GM18508 (cell line): ENCODE data around the gene RPS6KA5.

Source experiments
- ATAC-seq: cut with Tn5 transposase; IDR thresholded peaks from one replicate; pipeline ENCODE4 v1.9.1; 2021; ENCODE audit warnings: moderate number of reproducible peaks; ENCODE audit not compliant: insufficient read depth, unreplicated experiment

RPS6KA5 gene

GRCh38 chr14:90815822-90816662, 244.4 kb downstream of the RPS6KA5 start, which contains the start of gene TTC7B:
TTC7B (minus strand) TSS chr14:90816430; CDS start chr14:90816295, 135 bp downstream.
- ATAC-seq = no peak

DNA sequence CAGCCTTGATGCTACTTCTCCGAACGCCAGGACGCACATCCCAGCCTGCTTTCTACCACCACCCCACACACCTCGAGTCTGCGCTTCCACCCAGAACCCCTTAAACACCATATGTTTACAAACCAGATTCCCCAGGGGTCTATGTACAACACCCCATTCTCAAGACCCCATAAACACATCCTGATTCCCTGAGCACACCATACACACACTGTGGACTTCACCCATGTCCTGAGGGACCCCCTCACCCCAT, 244.9 kb downstream of the RPS6KA5 start:
- ATAC-seq = no peak

- ATAC-seq = no peak
Observed at GRCh38 chr14:90814806-90815571, 245.5 kb downstream of the RPS6KA5 start.

DNA sequence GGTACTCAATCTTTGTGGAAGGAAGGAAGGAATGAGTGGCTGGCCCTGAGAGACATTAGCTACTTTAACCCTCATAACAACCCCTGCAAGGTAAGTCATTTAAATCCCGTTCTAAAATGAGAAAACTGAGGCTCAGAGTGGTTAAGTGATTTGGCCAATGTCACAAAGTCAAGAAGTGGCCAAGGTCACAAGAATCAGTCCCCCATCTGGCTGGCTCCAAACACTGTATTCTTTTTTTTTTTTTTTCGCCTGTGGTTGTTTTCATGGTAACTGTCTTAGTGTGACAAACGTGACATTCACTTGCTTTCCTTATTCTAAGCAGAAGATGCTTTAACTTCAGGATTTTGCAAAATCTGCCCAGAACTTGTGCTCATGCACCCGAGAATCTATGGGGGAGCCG, 247.0 kb downstream of the RPS6KA5 start:
- no peak for ATAC-seq

GRCh38 chr14:90812109-90812508, 248.3 kb downstream of the RPS6KA5 start:
- no peak for ATAC-seq

DNA sequence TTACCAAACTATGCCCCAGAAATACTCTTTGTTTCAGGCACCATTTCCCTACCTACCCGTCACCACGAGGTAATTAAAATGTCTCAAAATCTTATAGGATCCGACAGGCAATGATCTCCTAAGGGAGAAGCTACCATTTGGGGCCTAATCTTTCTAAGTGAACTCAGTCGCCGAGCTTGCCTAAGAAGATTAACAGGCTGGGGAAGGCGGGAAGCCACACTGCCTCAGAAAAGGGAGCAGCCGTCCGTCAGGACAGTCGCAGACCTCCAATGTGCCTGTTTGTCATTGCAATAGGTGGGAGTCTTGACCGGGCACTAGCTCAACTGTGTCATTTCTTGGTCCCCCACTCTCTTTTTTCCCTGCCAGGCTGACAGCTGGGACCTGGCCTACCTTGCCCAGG, 248.8 kb downstream of the RPS6KA5 start:
- ATAC-seq = no peak

DNA sequence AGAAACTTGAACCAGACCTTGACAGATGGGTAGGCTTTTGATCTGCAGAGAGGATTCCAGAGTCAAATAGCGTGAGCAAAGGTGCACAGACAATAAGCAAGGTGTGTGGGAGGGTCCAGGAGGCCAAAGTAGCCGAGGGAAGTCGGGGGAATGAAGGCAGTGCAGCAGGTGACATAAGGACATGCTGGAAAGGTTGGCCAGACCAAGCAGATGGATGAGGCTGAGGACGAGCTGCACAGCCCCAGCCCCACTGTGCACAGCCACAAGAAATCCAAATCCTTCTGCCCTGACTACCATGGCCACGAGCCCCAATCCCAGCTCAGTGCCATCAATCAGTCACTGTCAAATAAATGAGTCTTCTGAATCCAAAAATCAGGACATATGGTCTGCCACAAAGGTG, 249.6 kb downstream of the RPS6KA5 start:
- ATAC-seq = no peak

DNA sequence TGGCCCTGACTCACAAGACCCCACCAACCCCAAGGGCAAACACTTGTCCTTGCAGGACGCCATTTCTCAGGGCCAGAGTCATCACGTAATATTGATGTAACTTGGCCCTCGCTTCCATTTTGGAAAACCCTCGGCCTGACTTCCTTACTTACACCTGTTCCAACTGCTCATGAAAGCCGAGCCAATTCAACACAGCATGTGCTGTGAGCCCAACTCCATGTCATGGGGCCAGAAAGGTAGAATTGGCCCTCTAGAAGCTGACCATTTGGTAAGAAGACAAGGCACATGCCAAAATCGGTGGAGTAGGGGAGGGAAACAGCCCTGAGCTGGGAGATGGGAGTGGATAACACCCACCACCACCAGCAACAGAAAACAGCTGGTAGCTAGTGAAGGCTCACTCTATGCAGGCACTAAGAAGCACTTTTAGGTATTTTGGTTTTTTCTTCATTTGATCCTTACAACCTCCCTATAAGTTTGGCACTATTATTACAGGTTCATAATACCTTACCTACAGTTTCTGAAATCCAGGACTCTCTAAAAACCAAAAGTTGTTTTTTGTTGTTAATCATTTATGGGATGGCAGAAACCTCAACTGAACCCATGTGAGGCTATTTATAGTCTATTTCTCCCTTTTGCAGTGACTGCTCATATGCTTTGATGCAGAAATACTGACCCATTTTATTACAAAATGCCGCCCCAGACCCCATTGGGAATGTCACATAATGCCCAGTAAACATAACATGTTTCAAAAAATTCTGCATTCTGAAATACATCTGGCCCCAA, 250.7 kb downstream of the RPS6KA5 start:
- no peak for ATAC-seq

DNA sequence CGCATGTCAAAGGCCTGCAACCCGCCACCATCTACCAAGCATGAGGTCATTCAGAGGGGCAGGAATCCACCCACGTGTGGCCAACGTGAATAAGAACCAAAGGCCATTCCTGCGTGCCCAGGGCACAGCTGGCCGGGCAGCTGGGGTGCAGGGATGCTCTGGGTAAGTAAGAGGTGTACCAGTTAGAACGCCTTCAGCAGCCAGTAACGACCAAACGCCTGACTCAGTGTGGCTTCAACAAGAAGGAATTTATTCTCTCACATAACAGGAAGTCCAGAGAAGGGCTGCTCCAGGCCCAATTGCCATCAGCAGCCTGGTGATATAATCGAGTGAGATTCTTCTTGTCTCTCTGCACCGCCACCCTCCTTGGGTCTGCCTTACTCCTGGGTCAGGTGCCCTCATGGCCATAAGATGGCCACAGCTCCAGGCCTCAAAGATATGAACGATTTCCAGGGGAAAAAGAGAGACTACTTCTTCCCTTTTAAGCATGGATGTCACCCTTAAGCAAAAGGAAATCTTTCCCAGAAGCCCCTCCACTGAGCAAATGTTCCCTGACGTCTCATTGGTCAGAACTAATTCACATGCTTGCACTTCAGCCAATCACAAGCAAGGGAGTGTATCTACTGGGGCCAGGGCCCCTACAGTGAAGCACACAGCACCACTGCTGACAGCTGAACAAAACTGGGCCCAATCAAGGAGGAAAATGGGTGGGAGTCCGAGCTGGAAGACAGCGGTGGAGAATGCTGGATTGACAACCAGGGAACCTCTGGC, 251.5 kb downstream of the RPS6KA5 start:
- no peak for ATAC-seq

DNA sequence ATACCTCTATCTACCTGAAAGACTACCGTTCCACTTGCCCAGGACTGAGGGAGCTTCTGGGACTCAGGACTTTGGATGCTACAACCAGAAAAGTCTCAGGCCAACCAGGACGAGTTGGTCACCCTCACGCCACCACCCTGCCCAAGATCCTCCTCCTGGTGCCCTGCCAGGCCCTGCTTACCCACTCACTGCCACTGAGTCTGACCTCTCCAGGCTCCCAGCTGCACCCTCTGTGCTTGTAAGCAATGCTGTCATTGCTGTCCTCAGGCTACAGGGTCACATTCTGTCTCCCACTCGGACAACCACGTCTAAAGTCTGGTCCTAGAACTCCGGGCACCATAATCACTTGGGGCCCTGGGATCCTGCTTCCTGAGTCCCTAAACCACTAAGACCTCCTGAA, 253.4 kb downstream of the RPS6KA5 start:
- no peak for ATAC-seq

DNA sequence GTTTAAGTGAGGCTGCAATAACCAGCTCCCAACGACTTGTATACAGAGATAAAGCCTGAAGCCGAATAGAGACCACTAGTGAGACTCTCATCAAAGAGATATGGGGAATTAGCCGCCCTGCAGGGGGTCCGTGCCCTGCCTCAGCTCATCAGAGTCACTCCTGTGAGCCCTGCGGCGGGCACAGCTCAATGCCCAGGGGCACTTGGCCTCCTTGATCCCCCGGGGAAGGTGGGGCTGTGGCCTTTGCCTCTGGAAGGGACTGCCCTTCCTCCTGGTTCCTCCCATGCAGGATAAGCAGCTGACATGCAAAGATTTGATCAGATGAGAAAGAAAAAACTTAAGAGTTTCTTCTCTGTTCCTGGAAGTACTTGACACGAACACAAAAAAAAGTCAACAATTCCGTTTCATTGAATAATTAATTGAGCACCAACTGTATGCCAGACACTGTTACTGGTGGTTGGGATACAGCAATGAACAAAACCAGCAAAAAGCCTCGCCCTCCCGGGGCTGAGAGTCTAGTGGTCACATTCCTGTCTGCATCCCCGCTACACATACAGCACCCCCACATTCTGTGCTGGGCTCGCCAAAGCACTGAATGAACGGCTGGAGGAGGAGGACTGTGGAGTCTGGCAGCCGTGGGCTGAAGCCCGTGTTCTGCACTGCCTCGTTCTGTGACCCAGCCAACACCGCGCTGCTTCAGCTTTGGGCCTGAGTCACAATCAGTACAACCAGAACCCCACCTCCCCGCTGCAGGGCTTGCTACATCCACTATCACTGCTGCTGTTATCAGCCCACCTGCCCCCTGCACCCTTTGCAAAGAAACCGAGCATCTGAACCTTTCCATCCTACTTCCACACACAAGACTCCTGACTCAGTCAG, 254.5 kb downstream of the RPS6KA5 start:
- ATAC-seq = no peak

DNA sequence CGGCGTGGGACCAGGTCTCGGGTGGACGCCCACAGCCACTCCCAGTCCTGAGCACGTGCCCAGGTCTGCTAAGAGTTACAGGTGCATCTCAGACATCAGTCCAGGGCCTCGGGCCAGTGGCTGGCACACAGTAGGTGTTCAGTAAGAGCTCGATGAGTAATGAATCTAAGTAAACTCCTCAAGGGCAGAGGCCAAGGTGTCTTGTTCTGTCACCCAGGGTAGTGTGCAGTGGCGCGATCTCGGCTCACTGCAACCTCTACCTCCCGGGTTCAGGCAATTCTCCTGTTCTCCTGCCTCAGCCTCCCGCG, 255.4 kb downstream of the RPS6KA5 start:
- ATAC-seq = no peak

DNA sequence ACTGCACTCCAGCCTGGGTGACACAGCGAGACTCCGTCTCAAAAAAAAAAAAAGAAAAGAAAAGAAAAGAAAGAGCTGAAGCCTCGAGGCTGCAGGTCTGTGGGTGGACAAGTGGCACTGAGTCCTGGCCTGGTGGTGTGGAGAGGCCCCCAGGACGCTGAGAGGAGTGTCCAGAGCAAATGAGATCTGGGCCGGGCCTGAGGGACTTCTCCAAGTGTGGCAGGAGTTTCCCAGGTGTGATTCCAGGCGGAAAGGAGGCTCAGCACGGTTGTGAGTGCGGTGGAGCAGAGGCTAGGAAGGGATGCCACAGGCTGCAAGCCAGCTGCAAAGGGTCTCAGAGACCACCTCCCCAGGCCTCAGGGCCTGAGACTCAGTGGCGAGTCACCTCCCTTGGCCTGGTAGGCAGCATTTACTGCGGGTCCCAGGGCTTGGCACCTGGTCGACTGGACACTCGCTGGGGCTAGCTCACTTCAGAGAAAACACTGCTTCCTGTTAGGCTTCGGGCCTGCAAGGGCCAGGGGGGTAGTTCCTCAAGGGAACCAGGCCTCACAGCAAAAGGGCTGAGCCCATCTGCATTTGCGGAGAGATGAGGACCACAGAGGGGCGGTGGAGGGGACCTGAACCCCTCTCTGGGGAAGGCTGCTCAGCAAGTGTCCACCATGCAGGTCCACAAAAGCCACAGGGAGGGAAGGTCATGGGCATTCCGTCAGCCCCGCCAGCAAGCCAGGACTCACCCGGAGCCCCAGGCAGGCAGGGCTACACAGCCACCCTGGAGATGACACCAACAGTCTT, 256.0 kb downstream of the RPS6KA5 start:
- no peak for ATAC-seq

- ATAC-seq = no peak
Observed at GRCh38 chr14:90803249-90803648, 257.2 kb downstream of the RPS6KA5 start.

DNA sequence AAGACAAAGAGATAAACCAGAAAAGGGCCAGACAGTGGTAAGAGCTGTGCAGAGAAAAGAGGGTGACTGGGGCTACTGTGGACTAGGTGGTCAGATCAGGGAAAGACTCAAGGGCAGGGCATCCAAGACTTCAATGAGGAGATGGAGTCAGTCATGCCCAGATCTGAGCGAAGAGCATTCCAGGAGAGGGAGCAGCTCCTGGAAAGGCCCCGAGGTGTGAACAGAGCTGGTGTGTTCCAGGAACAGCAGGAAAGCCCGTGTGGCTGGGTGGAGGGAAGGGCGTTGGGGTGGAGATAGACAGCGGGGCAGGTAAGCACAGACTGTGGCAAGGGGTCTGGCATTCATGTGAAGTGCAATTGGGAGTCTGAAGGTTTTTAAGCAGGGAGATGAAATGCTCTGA, 261.0 kb downstream of the RPS6KA5 start:
- no peak for ATAC-seq

DNA sequence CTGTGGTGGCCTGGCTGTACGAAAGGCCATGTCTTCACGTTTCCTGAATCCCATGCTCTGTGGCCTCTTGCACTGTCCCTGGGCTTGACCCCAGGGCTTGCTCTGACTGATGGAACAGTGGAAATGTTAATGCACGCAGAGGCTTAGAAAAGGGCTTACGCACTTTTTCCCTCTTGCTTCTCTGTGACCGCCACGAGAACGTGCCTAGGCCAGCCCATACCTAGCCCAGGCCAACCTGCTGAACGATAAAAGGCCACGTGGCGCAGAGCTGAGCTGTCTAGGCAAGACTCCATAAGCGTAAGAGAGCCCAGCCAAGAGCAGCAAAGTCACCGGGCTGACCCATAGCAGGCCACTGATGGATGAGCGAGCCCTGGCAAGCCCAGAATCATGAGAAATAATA, 262.5 kb downstream of the RPS6KA5 start:
- no peak for ATAC-seq
